ENCODE data around the gene STAT4.
A peak's percentile ranks its signal among the peaks of the same experiment; 100 is the strongest.

Gene STAT4

DNA sequence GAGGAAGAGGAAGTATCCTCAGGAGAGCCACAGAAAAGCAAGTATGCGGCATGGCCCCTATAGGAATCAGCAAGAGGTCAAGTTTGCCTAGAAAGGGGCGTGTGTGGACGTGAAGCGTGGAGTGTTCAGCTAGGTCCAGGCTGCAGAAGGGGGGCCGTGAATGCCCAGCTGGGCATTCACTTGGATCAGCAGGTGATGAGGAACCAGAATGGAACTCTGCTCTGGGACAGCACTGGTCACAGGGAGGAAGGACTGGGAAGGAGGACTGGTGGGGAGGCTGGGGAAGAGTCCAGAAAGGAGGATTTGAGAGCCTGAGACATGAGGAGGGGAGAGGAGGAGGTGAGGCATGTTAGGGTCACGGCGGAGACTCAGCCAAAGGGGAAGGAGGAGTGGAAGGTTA is 156.6 kb downstream of the STAT4 start:
- no peak for DNase-seq (ENCODE audit: low spot score)

DNA sequence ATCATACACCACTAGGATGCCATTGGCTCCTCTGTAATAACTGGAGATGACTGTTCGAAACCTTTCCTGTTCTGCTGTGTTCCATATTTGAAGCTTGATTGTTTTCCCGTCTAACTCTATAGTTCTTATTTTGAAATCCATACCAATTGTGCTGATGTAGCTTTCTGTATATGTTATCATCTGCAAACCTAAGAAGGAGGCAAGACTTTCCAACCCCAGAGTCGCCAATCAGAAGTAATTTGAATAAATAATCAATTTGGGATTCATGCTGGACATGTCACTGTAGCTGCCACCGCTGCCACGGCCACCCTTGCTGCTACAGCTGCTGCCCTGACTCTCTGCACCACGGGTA is 157.5 kb downstream of the STAT4 start:
- DNase-seq (ENCODE audit: low spot score) = no peak

DNA sequence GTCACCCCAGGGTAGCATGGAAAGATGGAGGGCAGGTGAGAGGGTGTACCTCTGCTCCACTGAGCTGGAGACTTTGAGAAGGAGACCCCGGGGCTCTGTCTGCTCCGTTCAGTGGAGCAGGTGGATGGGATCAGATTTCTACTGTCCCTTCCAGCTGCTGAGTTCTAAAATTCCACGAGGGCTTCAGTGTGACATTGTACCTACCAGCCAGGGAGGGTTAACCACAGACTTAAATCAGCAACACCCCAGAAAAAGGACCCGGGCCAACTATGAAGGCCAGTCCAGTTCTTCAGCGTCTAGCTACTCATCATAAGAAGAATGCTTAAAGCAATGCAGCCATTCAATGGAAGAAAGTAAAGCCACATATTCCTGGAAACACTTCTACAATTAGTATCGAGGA is 160.7 kb downstream of the STAT4 start:
- no peak for DNase-seq (ENCODE audit: low spot score)

DNA sequence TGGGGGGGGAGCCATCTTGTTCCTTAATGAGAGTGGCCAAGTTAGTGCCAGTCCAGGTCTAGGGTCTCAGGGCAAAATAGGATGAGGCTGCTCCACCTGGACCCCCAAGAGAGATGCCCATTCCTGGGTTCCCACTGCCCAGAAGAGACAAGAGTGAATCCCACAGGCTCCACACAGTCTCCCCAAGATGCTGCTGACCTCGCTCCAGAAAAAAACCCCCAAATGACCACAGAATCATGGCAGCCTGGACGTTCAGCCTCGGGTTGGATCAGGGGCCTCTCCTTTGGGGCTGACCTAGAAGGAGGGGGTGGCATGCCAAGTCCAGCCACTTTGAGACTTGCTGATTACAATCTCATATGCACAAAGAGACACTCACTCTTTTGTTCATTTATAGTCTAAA is 161.9 kb downstream of the STAT4 start:
- DNase-seq (ENCODE audit: low spot score) = no peak

DNA sequence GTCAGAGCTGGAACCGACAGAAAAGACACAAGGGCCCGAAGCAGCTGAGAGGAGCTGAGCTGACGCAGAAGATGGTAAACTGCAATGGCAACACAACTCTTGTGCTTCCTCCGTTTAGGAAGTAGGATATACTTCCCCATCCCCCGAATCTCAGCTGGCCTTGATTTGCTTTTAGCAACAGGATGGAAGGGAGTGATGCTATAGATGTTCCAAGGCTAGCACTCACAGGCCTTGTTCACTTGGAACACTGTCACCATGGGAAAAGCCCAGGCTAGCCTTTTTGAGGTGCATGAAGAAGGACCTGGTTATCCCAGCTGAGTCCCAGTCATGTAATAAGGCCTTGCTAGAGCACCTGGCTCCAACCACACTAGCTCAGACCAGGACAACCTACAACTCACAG is 162.9 kb downstream of the STAT4 start:
- DNase-seq (ENCODE audit: low spot score) = no peak

DNA sequence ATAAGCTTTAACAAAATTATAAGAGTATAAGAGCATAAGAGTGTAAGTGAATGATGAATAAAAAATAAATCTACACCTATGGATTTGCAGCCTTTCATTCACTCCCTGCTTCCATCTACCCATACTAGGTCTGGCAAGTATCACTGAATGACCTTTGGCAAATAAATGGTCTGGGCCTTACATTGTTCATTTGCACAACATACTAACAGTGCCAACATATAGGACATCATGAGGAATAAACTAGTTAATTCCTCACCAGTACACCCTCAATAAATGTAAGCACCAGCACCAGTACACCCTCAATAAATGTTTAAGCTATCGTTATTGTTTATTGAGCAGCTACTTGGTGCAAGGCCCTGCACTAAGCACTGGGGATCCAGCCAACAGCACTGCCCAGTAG is 163.7 kb downstream of the STAT4 start:
- DNase-seq (ENCODE audit: low spot score) = no peak

DNA sequence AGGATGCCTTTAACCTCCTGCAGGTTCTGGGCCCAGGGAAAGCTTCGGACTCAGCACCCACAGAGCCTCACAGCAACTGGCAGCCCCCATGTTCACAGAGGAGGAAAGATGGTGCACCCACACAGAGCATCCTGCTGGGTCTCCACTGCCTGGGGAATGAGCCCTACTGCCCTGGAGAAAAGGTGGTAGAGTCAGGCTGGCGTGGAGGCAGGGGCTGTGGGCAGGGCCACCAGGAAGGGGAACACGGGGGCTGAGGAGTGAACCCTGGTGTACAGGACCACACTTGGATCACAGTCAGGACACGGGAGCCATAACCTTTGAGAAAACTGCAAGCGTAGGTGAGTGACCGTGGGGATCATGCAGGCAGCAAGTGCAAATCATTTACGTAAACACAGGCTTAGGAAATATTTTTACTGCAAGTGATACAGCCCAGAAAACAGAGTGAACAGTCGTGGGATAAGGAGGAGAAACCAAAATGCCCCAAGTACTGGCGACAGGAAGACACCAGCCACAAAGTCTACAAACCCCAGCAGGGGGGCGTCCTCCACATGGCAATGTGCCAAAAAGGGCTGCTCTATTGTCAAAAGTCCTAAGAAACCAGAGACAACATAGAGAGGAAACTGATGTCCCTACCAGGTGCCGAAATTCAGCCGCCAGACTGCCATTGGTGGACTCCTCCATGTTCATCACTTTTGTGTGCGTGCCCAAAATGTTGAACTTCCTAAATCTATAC is 164.4 kb downstream of the STAT4 start:
- DNase-seq (ENCODE audit: low spot score) = no peak

DNA sequence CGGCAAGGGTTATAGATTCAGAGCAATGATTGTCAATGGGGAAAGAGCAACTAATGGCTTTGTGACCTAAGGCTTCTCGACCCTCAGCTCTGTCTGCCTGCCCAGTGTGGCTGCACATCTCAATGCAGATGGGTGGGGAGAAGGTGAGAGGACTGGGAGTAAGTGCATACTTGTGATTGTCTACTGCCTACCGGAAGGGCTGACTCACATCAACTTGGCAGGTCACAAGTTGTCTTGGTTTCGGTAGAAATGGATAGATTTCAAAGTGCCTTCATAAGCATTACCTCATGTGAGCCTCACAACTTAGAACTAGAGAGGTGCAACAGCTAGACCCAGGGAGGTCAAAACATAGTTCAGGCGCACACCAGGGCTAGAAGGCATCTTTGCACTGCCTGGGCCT is 166.2 kb downstream of the STAT4 start:
- no peak for DNase-seq (ENCODE audit: low spot score)

DNA sequence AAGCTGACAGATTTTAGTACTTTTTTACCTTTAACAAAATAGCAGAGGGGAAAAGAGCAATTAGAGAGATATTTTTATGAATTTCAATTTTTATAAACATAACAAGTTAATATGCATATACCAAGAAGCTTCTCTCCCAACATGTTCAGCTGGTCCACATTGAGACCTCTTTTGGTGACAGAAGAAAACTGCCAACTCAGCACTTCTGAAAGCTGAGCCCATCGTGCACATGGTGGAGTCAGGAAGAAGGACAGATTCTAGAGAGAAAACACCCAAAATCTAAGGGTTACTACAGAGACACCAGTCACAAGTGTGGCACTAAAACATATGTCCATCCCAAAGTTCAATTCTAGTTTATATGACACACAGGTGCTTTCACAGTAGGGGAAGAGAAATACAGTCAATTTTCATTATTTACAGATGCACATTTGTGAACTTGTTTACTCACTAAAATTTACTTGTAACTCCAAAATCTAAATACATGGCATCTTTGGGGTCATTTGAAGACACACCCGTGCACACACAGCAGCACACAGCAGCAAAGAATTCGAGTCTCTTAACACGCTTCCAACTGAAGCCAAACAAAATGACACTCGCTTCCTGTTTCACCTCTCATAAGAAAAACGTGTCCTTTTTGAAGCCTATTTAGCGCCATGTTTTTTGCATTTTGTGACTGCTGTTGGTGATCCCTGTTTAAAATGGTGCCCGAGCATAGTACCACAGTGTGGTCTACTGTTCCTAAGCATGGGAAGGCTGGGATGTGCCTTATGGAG is 168.3 kb downstream of the STAT4 start:
- DNase-seq (ENCODE audit: low spot score) = no peak

DNA sequence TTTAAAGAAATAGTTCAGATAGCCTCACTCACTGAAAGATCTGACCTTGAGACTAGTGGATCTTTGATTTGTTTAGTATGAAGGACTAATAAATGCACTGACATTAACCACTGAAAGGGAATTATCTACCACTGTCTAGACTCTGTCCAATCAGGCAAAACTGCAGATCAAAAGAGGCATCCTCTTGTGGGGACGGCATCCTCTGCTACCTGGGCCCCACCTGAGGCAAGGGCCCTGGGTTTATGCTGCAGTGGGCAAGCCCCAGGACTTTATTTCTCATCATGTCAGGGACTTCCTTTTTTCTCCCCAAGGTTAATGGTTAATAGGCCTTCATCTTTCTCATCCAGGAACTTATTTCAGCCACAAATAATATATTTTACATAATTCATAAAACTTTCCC is 169.1 kb downstream of the STAT4 start:
- DNase-seq (ENCODE audit: low spot score) = no peak

DNA sequence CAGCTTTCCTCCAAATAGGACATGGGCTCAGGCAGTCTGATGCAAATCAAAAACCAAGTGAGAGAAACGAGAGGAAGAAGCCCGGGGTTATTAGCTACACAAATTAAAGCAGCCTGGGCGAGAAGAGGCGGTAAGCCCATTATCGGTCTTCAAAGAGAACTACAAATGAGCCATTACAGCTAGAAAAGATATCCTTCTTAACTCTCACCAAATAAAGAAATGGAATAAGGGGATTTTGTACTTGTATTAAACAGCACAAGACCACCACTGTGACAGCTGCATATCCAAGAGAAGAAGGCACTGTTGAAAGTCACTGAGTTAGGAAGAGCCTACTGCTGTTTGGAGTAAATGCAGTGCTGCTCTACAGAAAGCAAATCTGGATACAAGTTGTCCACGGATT is 169.5 kb downstream of the STAT4 start:
- no peak for DNase-seq (ENCODE audit: low spot score)

DNA sequence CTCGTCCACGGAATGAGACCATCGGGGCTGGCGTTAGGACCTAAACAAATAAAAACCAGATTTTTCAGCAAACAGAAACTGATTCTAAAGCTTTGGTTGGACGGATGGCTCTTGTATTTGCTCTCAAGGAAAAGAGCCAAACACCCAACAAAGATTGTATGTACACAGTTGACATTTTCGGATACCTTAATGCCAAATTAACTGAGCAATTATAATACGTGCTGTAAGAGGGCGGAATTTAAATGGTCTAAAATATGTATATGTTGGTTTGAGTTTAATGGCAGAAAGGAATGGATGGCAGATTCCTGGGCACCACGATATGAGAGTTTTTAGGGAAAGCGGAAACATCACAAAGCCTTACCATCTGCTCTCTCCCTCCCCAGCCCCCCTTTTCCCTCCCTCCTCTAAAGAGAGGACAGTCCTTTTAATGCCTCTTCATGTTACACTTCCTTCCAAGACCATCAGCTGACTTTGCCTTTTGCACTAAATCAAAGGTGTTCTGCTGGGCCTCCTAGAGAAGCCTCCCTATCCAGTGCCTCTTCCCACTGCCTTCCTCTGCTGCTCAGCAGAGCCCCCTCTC is 170.1 kb downstream of the STAT4 start:
- DNase-seq (ENCODE audit: low spot score) = no peak

DNA sequence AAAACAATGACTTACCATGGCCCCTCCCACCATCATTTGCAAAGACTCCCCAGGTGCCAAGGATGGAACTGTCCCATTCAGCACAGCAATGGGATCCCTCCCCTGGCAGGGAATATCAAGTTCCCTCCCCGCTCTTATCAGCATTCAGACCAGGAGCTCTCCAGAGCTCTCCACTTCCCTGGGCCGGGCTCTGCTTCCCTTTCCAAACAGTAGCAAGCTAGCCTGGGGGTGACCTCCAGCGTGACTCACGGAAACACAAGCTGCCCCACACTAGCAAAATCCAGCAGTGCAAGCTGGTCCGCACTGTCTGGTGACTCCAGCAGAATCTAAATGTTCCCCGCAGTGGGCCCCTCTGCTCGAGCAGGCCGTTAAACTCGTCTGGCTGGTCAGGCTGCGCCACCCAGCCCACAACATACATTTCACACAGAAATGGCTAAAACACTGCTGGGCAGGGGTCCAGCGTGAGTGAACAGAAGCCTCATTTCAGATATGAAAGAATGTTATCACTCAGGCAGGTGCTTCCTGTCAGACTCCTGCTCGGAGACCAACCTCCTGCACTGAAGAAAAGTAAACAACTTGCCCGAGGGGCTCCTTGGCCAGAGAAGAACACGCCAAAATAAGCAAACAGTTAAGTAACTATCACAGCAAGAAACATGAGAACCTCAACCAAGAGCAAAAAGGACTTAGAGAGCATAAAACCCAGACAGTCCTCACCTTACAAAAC is 170.7 kb downstream of the STAT4 start:
- DNase-seq (ENCODE audit: low spot score) = peak; percentile 12

Data from NAMALWA (cell line).